HCT116 (cell line): ENCODE measurements around the gene RNF8. TPM values are rescaled to one million over a fixed set of nuclear protein-coding genes. Genes with fewer than 3 reads are reported as not detected.
"Not testable (repeated sequence)": the region's sequence is repeated elsewhere in the genome, so short reads cannot be mapped to it uniquely, and the experiment has no call there.

ENCODE experiments used
- ATAC-seq: fragments of 200-7000 bp; cut with Tn5 transposase; 2 replicates; pipeline ENCODE4 v1.9.1; 2020; ENCODE audit warnings: mild to moderate bottlenecking, moderate library complexity
- BruUV-seq: library from RNA; stranded (reverse); fragments of 400-500 nt; replicated peaks from 2 replicates; lab custom pipeline; 2021; lab: Mats Ljungman, UMichigan
- CTCF ChIA-PET: fragments of 300-600 bp; sonication (Branson Sonifier 250); formaldehyde crosslinking; loops from one replicate; lab custom pipeline; 2021; ENCODE audit warnings: antibody characterized with exemption; lab: Charles Lee
- POLR2A ChIA-PET: fragments of 300-600, 350-600 bp; sonication (Branson Sonifier 250); formaldehyde crosslinking; loops from one replicate; lab custom pipeline; 2021; ENCODE audit warnings: antibody characterized with exemption; lab: Charles Lee
- RAD21 ChIA-PET, 2 experiments: fragments of 300-600 bp; sonication (Branson Sonifier 250); formaldehyde crosslinking; loops; one replicate each; lab custom pipeline; 2023; ENCODE audit warnings: low total read pairs in 2 of 2; ENCODE audit not compliant: uncharacterized antibody in 2 of 2, unreplicated experiment in 2 of 2, low non-redundant PET in 1 of 2; lab: Charles Lee
- DNase-seq: peaks from one replicate; pipeline ENCODE4 v3.0.0-alpha.2; 2010; ENCODE audit warnings: low read depth, low spot score
- H2AFZ ChIP-seq: fragments of 200-600 bp; shearing (Covaris generic), sonication (generic); 2 replicates; pipeline ENCODE4 v1.6.1; 2017; ENCODE audit warnings: low read depth, mixed run types, mixed read lengths, antibody characterized with exemption, low read length; ENCODE audit not compliant: poor library complexity, severe bottlenecking
- H3K27ac ChIP-seq: 2 replicates; pipeline ENCODE4 v1.5.1; 2012; ENCODE audit warnings: low read depth, low read length
- H3K27me3 ChIP-seq: fragments of 200-600 bp; sonication (generic); 2 replicates; pipeline ENCODE4 v1.6.1; 2016; ENCODE audit warnings: mixed run types, low read length, mixed read lengths; ENCODE audit not compliant: insufficient read depth
- H3K36me3 ChIP-seq, 2 experiments: fragments of 200-500 bp in 1 of 2; fragments of 200-600 bp in 1 of 2; sonication (Bioruptor generic) in 1 of 2; sonication (generic) in 1 of 2; 2 replicates each; pipeline versions ENCODE4 v1.5.1 to v1.6.1; 2014 to 2016; ENCODE audit warnings: low read length in 2 of 2, inconsistent platforms in 1 of 2, mixed read lengths in 1 of 2, mixed run types in 1 of 2; ENCODE audit not compliant: insufficient read depth in 2 of 2, control insufficient read depth in 1 of 2
- H3K4me1 ChIP-seq, 2 experiments: fragments of 200-600 bp in 1 of 2; sonication (generic) in 1 of 2; 2 replicates each; pipeline versions ENCODE4 v1.5.1 to v1.6.1; 2012 to 2017; ENCODE audit warnings: low read length in 2 of 2, inconsistent platforms in 1 of 2, mild to moderate bottlenecking in 1 of 2, mixed read lengths in 1 of 2, mixed run types in 1 of 2, moderate library complexity in 1 of 2; ENCODE audit not compliant: insufficient read depth in 2 of 2, control insufficient read depth in 1 of 2
- H3K4me2 ChIP-seq: fragments of 200-600 bp; sonication (generic); 2 replicates; pipeline ENCODE4 v1.6.1; 2017; ENCODE audit warnings: mixed run types, low read length, mixed read lengths
- H3K4me3 ChIP-seq, 2 experiments: fragments of 200-600 bp in 1 of 2; sonication (generic) in 1 of 2; replicated peaks in 1 of 2; 2 replicates each; pipeline ENCODE4 v1.5.1; 2011 to 2016; ENCODE audit warnings: low read length in 2 of 2, control low read depth in 1 of 2, low read depth in 1 of 2, mild to moderate bottlenecking in 1 of 2, mixed read lengths in 1 of 2, mixed run types in 1 of 2
- H3K79me2 ChIP-seq: fragments of 200-600 bp; sonication (generic); 2 replicates; pipeline ENCODE4 v1.6.1; 2017; ENCODE audit warnings: mild to moderate bottlenecking, mixed run types, low read length, moderate library complexity, mixed read lengths; ENCODE audit not compliant: insufficient read depth
- H3K9ac ChIP-seq: fragments of 200-600 bp; sonication (generic); 2 replicates; pipeline ENCODE4 v1.6.1; 2016; ENCODE audit warnings: low read length, mixed read lengths
- H3K9me2 ChIP-seq: fragments of 200-600 bp; sonication (generic), shearing (Covaris generic); 2 replicates; pipeline ENCODE4 v1.6.1; 2017; ENCODE audit warnings: mixed run types, mild to moderate bottlenecking, moderate library complexity; ENCODE audit not compliant: insufficient read depth
- H3K9me3 ChIP-seq, 2 experiments: fragments of 200-500 bp in 1 of 2; fragments of 200-600 bp in 1 of 2; sonication (Bioruptor generic) in 1 of 2; sonication (generic) in 1 of 2; 2 replicates each; pipeline ENCODE4 v1.6.1; 2014 to 2017; ENCODE audit warnings: low read length in 2 of 2, mixed read lengths in 2 of 2, inconsistent platforms in 1 of 2, low read depth in 1 of 2, mild to moderate bottlenecking in 1 of 2, mixed run types in 1 of 2, moderate library complexity in 1 of 2; ENCODE audit not compliant: control insufficient read depth in 1 of 2, insufficient read depth in 1 of 2
- H4K20me1 ChIP-seq: fragments of 200-600 bp; sonication (generic), shearing (Covaris generic); 2 replicates; pipeline ENCODE4 v1.6.1; 2017; ENCODE audit warnings: mixed run types, mild to moderate bottlenecking, moderate library complexity; ENCODE audit not compliant: insufficient read depth
- EZH2 ChIP-seq: fragments of 200-600 bp; sonication (generic); IDR thresholded peaks from 2 replicates; pipeline ENCODE4 v1.6.1; 2017; ENCODE audit warnings: antibody characterized with exemption, mixed run types
- EZH2phosphoT487 ChIP-seq: fragments of 200-600 bp; IDR thresholded peaks from 2 replicates; pipeline ENCODE4 v1.6.1; 2018; ENCODE audit warnings: antibody characterized with exemption, borderline replicate concordance
- FOSL1 ChIP-seq: IDR thresholded peaks from 2 replicates; pipeline ENCODE4 v1.6.1; 2012; ENCODE audit warnings: low read depth
- POLR2AphosphoS5 ChIP-seq: IDR thresholded peaks from 2 replicates; pipeline ENCODE4 v1.6.1; 2011; ENCODE audit warnings: mild to moderate bottlenecking, low read depth, low read length, moderate library complexity
- RAD21 ChIP-seq: IDR thresholded peaks from 2 replicates; pipeline ENCODE4 v1.6.1; 2012; ENCODE audit warnings: low read depth, mild to moderate bottlenecking
- SRF ChIP-seq: IDR thresholded peaks from 2 replicates; pipeline ENCODE4 v1.6.1; 2012; ENCODE audit warnings: low read depth
- intact Hi-C: fragments of 100-400 bp; cut with micrococcal nuclease; formaldehyde crosslinking; loops from 2 replicates; pipeline ENCODE4 v1.10.0; 2022
- total RNA-seq: library from RNA; stranded (reverse); gene quantifications from one replicate; pipeline ENCODE4 v1.2.1, GENCODE V29; 2021; ENCODE audit not compliant: unreplicated experiment
- TF ChIP-seq, protein P1 (sequence below): IDR thresholded peaks from 2 replicates; pipeline ENCODE4 v1.6.1; 2011; ENCODE audit warnings: mild to moderate bottlenecking, low read length, moderate library complexity; ENCODE audit not compliant: insufficient replicate concordance; ENCODE audit errors: extremely low read depth

The RNF8 gene
- total RNA-seq, 1 experiment from 2014 or later: 28.0 TPM

DNA sequence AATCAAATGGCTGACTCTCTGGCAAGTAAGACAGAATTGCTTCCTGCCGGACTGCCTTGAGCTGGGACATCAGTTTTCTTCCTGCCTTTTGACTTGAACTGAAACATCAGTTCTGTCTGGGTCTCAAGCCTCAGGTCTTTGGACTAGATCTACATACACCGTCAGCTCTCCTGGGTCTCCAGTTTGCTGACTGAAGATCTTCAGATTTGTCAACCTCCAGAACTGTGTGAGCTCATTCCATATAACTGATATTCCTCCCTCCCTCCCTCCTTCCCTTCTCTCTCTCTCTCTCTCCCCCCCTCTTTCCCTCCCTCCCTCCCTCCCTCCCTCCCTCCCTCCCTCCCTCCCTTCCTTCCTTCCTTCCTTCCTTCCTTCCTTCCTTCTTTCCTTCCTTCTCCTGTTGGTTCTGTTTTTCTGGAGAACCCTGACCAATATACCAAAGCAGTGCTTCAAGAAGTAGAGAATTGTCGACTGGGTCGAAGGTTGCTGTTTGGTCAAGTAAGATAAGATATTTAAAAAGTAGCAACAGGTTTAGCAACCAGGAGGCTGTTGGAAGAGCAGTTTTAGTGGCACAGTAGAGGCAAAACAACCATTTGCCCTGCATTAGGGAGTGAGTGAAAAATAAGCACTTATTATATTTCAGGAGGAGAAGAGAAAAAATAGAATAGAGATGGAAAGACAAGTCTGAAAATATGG is 46.2 kb downstream of the RNF8 start:
- no peaks in the 10 kb centered on the region for H3K4me1 ChIP-seq
- intact Hi-C loops: no loop called here
- no TSS peak for BruUV-seq

DNA sequence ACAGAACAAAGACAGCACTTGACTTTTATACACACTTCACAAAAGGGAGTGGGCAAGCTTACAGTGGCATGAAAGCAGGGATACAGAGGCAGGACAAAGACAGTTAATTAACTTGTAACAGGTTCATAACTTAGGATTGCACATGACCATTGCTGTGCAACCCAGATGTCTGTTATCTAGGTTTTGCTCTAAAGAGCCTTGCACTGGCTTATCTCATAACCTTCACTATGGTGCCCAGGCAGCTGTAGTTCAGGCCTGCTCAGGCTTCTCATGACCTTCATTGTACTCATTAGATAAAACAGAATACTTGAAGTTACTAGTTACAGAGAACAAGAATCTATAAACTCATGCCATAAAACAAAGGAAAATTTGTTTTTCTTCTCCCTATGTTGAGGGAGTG is 47.9 kb downstream of the RNF8 start:
- H3K4me1 ChIP-seq, DNase-seq, intact Hi-C loops, H4K20me1 ChIP-seq, BruUV-seq, POLR2A ChIA-PET, H3K27me3 ChIP-seq, RAD21 ChIA-PET, CTCF ChIA-PET, H3K27ac ChIP-seq, H3K9me3 ChIP-seq, H3K36me3 ChIP-seq, H2AFZ ChIP-seq, H3K79me2 ChIP-seq, ATAC-seq, H3K9me2 ChIP-seq, H3K4me2 ChIP-seq, H3K9ac ChIP-seq, H3K4me3 ChIP-seq: not testable (repeated sequence)

More for the DNA sequence above, 46.2 kb downstream of the RNF8 start:
- Histone ChIP-seq H4K20me1 (no peaks in the 10 kb centered on the region), H3K27ac (no peak overlapping the region), H3K36me3 (no peaks in the 10 kb centered on the region), H2AFZ (no peak overlapping the region), H3K9me2 (no peaks in the 10 kb centered on the region), H3K27me3 (no peaks in the 10 kb centered on the region), H3K9ac (no peak overlapping the region), H3K4me3 (no peak overlapping the region), H3K79me2 (no peaks in the 10 kb centered on the region), H3K9me3 (no peaks in the 10 kb centered on the region), H3K4me2 (no peak overlapping the region)
- ATAC-seq (no peak), DNase-seq (no peak)
- ChIA-PET CTCF (no interaction called here), POLR2A (no interaction called here), RAD21 (no interaction called here)
- no peak for TF ChIP-seq POLR2AphosphoS5
- no peak for TF ChIP-seq RAD21
- no peak for TF ChIP-seq EZH2
- no peak for TF ChIP-seq EZH2phosphoT487
- no peak for TF ChIP-seq SRF
- TF ChIP-seq, protein P1, sequence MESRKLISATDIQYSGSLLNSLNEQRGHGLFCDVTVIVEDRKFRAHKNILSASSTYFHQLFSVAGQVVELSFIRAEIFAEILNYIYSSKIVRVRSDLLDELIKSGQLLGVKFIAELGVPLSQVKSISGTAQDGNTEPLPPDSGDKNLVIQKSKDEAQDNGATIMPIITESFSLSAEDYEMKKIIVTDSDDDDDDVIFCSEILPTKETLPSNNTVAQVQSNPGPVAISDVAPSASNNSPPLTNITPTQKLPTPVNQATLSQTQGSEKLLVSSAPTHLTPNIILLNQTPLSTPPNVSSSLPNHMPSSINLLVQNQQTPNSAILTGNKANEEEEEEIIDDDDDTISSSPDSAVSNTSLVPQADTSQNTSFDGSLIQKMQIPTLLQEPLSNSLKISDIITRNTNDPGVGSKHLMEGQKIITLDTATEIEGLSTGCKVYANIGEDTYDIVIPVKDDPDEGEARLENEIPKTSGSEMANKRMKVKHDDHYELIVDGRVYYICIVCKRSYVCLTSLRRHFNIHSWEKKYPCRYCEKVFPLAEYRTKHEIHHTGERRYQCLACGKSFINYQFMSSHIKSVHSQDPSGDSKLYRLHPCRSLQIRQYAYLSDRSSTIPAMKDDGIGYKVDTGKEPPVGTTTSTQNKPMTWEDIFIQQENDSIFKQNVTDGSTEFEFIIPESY: no peak
- no peak for TF ChIP-seq FOSL1
